ENCODE data around the gene BRCA2.

BRCA2 gene

DNA sequence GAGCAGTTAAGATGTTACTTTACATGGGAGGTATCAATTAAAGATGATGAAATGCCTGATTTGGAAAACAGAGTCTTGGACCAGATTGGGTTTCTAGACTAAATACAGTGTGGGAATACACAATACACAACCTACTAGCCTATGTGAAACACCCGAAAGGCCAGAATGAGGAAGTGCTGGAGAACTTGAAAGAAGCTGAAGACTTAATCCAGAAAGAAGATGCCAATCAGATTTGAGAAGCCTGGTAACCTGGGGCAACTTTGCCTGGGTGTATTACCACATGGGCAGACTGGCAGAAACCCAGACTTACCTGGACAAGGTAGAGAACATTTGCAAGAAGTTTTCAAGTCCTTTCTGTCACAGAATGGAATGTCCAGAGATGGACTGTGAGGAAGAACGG lies 69.4 kb downstream of the BRCA2 start:
- no peak for DNase-seq

DNA sequence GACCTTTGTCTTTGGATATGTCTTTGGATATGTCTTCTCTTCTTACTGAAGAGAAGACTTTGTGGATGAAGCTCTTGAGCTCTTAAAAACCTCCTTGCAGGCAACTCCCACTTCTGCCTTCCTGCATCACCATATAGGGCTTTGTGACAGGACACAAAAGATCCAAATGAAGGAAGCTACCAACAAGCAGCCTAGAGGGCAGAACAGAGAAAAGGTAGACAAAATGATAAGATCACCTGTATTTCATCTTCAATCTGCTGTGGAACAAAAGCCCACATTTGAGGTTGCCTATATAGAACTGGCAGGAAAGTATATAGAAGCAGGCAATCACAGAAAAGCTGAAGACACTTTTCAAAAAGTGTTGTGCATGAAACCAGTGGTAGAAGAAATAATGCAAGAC lies 70.1 kb downstream of the BRCA2 start:
- DNase-seq: no peak

DNA sequence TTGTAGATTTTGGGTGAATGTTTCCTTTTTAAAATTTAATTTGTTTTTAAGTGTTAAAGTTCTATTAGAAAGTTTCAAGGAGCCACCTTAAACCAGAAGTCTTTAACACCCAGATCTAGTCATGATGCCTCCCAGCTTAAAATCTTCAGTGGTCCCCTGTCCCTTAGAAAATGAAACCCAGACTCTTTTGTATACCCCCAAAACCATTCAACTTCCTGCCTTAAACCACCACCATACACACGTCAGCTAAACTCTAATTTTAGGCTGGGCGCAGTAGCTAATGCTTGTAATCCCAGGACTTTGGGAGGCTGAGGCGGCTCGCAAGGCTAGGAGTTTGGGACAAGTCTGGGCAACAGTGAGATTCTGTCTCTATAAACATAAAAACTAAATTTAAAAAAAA lies 74.7 kb downstream of the BRCA2 start:
- no peak for DNase-seq

DNA sequence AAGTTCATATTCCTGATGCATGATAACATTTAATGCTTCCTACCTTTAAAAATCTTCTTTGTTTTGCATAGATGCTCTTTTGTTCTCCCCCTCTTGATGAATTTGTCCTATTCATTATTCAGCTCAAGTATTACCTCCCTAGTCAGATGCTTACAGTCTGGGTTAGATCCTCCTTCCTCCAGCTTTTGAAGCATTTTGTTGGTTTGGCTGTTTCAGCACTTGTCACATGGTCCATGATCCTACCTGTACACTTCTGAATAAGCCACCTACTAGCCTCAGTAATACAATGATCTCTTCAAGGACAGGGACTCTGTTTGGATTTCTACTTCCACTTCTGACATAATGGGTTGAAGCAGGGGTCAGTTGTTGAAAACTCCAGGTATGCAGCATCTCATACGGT lies 75.2 kb downstream of the BRCA2 start:
- no peak for DNase-seq

DNA sequence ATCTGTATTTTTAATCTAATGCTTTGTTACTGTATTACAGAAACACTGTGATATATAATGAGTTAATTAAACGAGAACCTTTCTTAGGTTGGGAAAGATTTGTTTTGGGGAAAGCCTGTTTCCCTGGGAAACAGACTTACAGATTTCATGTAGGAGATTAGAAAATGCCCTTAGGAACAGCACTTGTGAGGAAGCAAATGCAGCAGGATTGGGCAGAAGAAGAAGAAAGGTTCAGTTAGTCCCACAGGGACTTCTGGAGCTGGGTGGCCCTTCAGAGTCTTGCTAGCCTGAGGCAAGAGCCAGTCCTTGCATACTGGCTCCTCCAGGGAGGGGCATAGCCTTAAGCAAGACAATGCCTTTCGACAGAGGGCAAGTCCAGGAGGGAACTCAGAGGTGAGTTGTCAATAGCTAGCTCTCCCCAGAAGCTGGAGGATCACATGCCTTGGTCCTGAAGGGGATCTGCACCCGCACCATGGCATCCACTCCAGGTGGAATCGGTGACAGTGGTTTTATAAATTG lies 75.9 kb downstream of the BRCA2 start:
- no peak for DNase-seq

DNA sequence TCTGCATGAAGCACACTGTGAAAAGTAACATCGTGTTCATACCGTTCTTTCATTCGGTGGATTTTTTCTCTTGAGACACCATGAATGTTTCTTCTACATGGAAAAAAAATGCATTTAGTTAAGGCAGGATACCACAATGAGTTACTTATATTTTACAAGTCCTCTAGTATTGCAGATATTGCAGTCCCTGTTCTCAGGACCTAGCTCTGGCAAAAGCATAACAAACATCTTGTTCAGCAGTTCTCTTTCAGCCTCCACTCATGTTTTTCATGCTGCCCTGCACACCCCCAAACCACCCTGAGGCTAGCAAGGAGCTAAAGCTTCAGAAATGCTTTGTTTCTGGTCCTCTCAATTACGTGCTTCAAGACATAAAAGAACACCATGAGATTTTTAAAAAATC lies 87.8 kb downstream of the BRCA2 start:
- no peak for DNase-seq

DNA sequence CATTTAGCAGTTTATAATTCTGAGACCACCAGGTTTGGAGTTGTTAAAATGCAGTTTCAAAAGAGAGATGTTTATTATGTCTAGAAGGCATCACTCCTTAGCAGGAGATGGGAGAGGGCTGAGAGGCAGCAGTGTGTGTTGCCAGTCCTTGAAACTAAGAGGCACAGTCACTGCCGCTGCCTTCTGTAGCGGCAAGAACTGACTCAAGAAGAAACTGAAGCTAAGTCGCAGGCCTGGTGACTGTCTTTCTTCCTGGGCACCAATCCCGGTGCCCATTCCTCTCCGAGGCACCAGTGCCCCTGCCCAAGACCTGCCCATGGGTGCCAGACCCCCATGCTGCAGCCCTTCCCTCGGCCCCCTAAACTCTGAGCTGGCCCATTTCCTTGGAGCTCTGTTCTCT lies 92.5 kb downstream of the BRCA2 start:
- DNase-seq: no peak

DNA sequence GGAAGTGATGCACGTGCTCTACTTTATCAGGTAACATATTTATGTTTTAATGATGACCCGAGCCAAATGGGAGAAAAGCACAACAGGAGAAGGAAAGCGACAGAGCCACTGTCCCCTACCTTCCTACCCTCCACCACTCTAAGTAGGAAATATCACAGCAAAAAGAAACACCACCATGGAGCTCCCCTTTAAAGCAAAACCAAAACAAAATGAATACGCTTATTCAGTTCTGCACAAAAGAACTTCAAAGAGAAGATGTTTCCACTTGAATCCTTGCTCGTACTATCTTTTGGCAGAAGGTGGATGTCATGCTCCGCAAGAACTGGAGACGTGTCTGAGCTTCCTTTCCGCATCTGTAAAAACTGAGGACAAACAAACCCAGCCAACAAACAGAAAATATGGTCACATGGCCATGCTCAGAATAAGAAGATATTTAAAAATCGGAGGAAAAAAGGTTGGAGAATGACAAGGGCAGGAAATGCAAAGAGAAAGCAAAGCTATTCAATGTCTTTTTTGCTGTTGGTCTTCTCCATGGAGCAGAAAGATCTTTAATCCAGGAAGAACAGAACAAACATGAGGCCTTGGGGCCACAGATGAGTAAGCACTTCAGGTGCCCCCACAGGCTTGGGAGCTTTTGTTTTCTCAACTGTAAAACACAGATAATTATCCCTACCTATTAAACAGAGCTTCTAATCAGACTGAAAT lies 93.1 kb downstream of the BRCA2 start:
- no peak for DNase-seq

DNA sequence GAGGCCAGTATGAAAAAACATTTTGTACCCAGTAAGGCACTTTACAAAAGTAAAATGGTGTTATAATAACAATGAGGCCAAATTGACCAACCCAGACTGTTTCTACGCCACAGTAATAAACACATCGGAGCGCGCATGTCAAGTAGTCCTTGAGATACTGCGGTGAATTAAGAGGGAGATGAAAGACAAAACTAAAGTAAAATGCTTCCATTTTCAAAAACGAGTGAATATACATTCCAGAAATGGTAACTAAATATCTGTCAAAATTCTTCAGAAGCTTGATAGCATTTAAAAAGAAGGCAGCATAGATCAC lies 93.6 kb downstream of the BRCA2 start:
- no peak for DNase-seq

DNA sequence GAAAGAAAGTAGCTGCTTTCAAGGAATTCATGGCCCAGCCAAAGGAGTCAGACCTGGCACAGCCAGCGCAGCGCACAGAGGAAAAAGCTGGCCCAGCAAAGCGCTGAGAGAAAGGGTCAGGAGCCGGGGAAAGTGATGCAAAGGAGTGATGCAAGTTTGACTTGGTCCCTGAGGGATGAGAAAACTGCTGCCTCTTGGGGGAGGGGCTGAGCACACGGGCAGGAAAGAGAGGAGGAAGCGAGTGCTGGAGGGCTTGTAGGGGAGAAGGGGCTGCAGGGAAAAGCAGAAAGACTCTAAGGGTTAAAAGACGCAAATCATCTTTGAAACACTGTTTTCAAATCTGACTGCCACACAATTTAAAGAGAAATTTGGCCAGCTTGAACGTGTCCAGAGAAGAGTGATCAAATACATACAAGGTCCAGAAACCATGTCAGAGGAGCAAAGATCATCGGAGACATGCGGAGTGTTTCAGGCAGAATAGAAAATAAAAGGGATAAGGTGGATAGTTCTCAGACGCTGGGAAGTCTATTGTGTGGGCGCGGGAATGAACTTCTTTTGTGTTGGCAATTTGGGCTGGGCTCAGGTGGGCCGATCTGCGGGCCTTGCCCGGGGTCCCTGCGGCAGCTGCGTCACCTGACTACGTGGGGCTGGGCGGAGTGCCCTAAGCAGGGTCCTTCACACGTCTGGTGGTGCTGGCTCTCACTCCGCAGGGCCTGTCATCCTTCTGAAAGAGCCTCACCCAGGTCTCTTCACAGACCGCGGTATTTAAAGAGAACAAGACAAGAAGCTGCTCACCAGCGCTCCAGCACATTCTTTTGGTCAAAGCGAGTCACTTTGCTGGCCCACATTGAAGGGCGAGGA lies 94.5 kb downstream of the BRCA2 start:
- DNase-seq: no peak

DNA sequence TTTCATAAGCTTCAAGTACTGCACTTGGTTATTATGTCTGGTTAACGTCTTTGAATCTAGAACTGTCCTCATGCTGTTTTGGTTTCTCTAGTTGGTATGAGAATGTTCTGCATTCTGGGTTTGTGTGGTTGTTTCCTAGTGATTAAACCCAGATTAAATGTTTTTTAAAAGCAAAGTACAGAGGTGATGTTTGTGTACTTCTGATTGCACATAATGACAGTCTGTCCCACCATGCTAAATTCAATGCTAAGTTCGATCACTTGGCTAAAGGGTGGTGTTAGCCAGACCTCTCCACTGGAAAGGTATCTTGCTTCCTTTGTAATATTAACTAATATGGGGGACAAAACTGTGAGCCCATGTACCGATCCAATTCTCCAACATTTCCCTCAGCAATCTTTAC lies 98.0 kb downstream of the BRCA2 start:
- DNase-seq: no peak

DNA sequence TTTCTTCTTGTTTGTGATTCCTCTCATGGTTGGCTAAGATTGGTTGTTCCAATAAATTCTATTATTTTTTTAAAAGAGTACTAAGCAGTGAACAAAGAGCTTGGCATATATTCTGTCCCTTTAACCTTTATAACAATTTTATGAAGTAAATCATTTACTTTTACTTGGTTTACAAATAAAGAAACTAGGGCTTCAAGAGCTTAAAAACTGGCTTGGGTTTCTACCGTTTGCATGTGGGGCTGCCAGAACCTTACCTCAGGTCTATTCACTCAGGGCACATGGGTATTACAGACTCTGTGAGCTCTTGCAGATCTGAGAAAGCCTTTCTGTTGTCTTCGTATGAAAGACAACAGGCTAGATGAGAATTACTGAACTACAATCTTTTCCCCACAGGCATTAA lies 99.3 kb downstream of the BRCA2 start:
- DNase-seq: no peak

DNA sequence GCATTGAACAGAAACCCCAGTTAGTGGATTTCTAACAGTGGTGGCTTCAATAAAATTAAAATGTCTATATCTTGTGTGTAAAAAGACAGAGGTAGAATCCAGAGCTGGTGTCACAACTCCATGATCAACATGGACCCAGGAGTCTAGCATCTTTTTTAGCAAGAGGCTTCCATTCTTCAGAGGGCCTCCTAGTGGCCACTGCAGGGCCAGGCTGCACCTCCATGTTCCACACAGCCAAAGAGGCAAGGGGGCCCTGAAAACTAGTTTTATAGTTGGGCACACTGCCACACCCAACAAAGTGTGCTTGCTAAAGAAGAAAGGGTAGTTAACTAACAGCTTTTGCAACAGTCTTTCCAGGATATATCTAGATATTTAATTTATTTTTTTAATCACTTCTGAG lies 99.7 kb downstream of the BRCA2 start:
- DNase-seq: no peak

DNA sequence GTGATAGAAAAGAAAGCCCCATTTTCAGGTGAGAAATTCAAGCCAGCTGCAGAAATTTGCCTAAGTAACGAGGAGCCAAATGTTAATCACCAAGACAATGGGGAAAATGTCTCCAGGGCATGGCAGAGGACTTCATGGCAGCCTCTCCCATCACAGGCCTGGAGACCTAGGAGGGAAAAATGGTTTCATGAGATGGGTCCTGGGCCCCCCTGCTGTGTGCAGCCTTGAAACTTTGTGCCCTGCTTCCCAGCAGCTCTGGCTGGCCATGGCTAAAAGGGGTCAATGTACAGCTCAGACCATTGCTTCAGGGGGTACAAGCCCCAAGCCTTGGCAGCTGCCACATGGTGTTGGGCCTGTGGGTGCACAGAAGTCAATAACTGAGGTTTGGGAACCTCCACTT lies 102.7 kb downstream of the BRCA2 start:
- DNase-seq: no peak

DNA sequence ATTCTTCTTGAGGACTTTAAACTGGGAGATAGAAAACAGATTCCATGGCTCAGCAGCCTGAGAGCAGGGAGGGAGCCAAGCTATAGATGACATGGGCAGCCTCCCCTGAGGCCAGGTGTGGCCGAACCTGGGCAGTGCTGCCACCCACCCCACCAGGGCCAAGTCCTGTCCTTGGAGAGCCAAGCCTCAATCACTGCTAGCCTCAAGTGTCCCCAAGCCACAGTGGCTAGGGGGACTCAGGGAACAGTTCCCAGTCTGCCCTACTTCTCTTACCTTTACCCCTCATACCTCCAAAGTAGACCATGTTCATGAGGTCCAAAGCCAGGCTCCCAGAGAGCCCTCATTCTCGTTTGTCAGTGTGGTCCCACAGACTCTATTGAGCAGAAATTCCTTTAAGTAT lies 104.6 kb downstream of the BRCA2 start:
- DNase-seq: no peak

DNA sequence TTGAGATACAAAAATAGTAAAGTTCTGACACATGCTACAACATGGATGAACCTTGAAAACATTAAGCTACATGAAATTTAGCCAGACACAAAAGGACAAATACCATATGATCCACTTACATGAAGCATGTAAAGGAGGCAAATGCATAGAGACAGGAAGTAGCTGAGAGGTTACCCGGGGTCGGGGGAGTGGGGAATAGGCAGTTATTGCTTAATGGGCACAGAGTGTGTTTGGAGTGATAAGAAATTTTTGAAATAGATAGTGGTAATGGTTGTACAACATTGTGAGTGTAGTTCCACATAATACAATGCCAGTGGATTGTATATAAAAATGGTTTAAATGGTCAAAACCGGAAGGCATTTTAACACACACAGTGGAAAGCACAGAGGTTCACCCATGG lies 108.3 kb downstream of the BRCA2 start:
- no peak for DNase-seq

DNA sequence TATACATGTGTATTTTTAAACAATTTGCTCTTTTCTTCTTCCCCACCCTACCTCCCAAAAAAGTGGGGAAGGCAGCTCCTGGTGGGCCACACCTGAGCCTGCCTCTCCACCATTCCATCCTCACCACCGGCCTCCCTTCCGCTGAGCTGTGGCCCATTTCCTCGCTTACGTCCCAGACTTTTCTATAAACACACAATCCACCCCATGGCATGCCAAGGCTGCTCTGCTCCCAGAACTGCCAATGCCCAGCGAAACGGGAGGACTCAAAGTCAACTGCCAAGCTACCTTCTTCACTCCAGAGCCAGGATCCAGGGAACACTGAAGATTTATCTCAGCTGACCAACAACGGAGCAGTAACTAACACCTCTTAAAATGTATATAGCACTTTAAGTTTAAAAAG lies 109.8 kb downstream of the BRCA2 start:
- no peak for DNase-seq

DNA sequence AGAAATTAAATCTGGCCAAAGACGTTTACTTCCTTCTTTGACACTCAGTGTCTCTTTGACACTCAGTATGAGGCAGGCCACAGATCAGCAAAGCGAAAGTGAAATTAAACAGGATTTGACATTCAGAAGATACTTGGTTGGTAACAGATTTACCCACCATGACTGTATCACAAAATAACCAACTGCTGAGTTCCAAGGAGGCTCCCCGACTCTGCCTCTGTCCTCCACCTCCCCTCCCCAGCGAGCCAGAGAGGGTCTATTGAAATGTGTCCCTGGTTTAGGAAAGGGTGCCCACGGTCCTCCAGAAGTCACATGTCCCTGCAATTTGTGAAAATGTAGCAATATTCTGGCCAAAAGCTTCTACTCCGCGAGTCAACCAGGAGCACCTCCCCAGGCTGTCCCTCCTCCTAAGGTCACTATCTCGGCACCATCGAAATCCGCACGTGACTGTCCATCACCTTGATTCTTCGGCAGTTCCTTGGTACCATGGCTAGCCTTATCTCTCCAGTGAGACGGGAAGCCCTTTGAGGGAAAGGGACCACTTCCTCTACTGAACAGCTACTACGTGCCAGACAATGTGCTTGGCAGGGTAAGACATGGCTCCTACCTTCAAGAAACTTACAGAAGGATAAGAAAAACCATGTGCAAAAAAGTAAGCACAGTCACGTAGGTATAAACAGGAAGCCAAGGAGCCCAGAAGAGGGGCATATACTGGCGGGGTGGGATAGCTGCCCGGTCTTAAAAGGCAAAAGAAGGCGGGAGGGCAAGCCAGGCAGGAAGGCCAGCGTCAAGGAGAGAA lies 111.1 kb downstream of the BRCA2 start:
- no peak for DNase-seq

DNA sequence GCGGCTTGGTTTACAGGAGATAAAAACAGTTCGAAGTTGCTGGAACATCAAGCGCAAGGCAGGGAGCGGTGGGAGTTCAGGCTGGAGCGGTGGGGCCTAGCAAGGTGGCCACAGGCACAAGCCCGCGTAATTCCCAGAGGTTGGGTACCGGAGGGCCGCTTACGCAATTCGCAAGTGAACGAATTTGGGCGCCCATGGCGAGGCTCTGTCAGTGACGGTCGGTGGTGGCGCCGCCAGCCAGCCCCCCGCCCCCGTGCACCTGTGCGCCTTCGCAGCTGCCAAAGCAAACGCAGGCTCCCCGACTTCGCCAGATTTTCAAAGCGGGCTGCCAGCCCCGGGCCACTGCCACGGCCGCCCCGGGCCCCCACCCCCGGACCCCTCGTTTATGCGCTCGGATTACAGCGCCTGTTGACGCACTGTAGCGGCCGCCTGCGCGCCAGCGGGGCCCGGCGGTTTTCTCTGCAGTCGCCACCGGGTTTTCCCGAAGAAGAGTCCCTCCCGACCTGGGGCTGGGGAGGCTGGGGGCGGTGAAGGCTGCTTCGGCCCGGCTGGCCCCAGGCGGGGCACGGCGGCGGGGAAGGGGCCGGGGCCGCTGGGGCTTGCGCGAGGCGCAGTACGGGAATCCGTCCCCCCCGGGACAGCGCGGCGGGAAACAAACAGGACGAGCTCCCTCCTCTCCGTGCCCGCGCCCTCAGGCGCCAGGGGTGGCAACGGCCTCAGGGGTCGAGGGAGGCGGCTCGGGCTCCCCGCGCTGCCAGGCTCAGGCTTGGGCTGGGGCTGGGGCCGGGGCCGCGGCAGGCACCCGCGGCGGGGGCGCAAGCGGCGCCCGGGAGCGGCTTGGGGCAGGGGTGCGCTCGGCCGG lies 111.9 kb downstream of the BRCA2 start:
- peak; percentile 56 for DNase-seq

DNA sequence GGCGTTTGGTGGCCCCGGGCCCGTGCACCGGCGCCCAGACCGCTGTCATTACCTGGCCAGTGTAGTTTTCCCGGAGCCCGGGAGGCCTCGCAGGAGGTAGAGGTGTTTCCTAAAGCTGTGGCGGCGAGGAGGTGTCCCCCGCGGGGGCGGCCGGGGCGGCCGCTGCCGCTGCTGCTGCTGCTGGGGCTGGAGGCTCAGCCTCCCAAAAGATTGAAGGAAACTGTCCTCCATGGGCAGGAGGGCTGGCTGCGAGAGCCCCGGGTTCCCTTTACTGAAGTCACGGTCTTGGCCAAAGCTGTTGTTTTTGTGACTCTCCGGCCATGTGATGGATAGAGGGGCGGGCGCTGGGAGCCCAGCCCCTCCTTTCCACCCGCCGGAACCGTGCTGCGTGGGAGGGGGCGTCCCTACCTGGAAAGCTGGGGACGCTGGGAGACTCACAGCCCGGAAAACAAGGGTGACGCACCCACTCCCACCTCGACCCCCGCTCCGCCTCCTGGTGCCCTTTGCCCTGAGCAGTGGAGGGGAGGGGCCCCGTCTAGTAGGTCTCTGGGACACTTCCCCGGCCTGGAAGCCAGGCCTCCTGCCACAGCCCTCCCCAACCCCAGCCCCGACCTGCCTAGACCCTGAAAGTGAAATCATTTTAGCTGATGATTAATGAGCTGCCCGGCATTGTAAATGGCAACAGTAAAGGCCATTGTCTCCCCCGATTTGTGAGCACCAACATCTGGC lies 112.7 kb downstream of the BRCA2 start, which contains the start of gene N4BP2L1:
Gene N4BP2L1 (minus strand): TSS at position 279 of the 729 bp plus-strand sequence. CDS start 48 bp downstream, at position 231.
- peak; percentile 77 for DNase-seq

DNA sequence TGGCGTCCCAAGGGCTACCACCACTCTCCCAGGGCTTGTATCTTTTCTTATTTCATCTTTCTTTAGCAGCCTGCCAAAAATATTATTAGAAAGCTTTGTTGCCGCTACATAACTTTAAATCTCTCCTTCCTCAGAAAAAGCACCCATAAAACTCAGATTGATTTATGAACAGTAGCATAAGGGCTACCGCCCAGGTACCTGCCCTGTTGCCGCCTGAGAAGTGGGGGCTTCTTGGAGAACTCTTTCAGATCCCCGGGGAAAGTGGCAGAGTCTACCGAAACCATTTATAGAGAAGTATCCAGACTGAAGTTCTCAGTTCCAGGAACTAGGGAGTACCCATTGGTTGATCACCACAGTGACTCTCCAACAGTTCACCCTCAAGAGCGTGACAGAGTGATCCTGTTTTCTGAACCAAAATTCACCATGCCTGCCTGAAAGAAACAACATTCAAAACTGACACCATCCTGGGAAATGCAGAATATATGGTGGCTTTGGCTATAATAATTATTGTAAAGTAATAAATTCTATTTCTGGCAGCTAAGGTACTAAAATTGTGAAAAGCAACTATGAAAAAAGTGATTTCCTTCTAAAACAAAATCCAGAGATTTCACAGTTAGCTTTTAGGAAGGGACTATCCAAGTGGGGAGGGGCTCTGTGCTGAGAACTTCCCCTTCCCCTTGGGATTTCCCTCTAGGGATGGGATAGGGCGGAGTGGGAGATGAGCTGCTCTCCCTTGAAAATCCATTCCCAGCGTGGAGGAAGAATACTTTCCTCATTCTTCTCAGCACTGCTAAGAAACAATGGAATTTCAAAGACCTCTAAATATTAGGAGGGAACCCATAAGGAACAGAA lies 113.5 kb downstream of the BRCA2 start:
- DNase-seq: no peak

Data from left hindlimb (tissue), 1 donor.